OCI-LY7 (cell line): ENCODE results near the gene USB1. TPM values are rescaled to one million over a fixed set of nuclear protein-coding genes. Genes with fewer than 3 reads are reported as not detected.

Experiments used
- BruUV-seq: library from RNA; stranded (reverse); fragments of 400-500 nt; replicated peaks from 2 replicates; lab custom pipeline; 2021; lab: Mats Ljungman, UMichigan
- CTCF ChIA-PET: fragments of 300-600 bp; sonication (Branson Sonifier 250); formaldehyde crosslinking; loops from one replicate; lab custom pipeline; 2022; ENCODE audit warnings: antibody characterized with exemption; ENCODE audit not compliant: unreplicated experiment; lab: Charles Lee
- POLR2A ChIA-PET: fragments of 300-600 bp; sonication (Branson Sonifier 250); formaldehyde crosslinking; loops from one replicate; lab custom pipeline; 2022; ENCODE audit warnings: antibody characterized with exemption; lab: Charles Lee
- DNase-seq: peaks from one replicate; pipeline ENCODE4 v3.0.0-alpha.2; 2015; ENCODE audit warnings: low spot score
- H2AFZ ChIP-seq: fragments of 200-600 bp; sonication (generic), shearing (Covaris generic); 2 replicates; pipeline ENCODE4 v1.6.1; 2014; ENCODE audit warnings: mild to moderate bottlenecking, antibody characterized with exemption, low read length, moderate library complexity
- H3K27ac ChIP-seq: fragments of 200-600 bp; sonication (generic); 2 replicates; pipeline ENCODE4 v1.5.1; 2014; ENCODE audit warnings: mixed run types, low read depth, mild to moderate bottlenecking, moderate library complexity, low read length, inconsistent platforms; ENCODE audit not compliant: poor library complexity, severe bottlenecking
- H3K36me3 ChIP-seq: fragments of 200-600 bp; sonication (generic); 2 replicates; pipeline ENCODE4 v1.6.1; 2014; ENCODE audit warnings: mild to moderate bottlenecking, antibody characterized with exemption, low read length, moderate library complexity, mixed read lengths; ENCODE audit not compliant: insufficient read depth
- H3K4me1 ChIP-seq: fragments of 200-600 bp; sonication (generic); 2 replicates; pipeline ENCODE4 v1.5.1; 2014; ENCODE audit warnings: mild to moderate bottlenecking, low read length; ENCODE audit not compliant: insufficient read depth, poor library complexity, severe bottlenecking
- H3K4me2 ChIP-seq: fragments of 200-600 bp; sonication (generic); 2 replicates; pipeline ENCODE4 v1.6.1; 2014; ENCODE audit warnings: mild to moderate bottlenecking, low read length
- H3K4me3 ChIP-seq: fragments of 200-600 bp; sonication (generic); 2 replicates; pipeline ENCODE4 v1.5.1; 2014; ENCODE audit warnings: mild to moderate bottlenecking, low read depth, low read length; ENCODE audit not compliant: poor library complexity, severe bottlenecking
- H3K79me2 ChIP-seq: fragments of 200-600 bp; sonication (generic); 2 replicates; pipeline ENCODE4 v1.6.1; 2016; ENCODE audit warnings: low read depth, mild to moderate bottlenecking, low read length, moderate library complexity, mixed read lengths; ENCODE audit not compliant: insufficient read depth
- H3K9me2 ChIP-seq: fragments of 200-600 bp; sonication (generic); 2 replicates; pipeline ENCODE4 v1.6.1; 2016; ENCODE audit warnings: mild to moderate bottlenecking, low read length, mixed read lengths; ENCODE audit not compliant: insufficient read depth
- H3K9me3 ChIP-seq: fragments of 200-600 bp; sonication (generic); 2 replicates; pipeline ENCODE4 v1.6.1; 2014; ENCODE audit warnings: mild to moderate bottlenecking, mixed run types, low read length, mixed read lengths
- H4K20me1 ChIP-seq: fragments of 200-600 bp; sonication (generic); 2 replicates; pipeline ENCODE4 v1.6.1; 2014; ENCODE audit warnings: mild to moderate bottlenecking, antibody characterized with exemption, low read length, moderate library complexity, mixed read lengths; ENCODE audit not compliant: insufficient read depth
- CTCF ChIP-seq: fragments of 200-600 bp; sonication (generic); conservative IDR thresholded peaks from 2 replicates; pipeline ENCODE4 v1.5.1; 2014; ENCODE audit warnings: mild to moderate bottlenecking, antibody characterized with exemption, low read length, moderate library complexity, mixed read lengths
- EZH2phosphoT487 ChIP-seq: fragments of 200-600 bp; sonication (generic); IDR thresholded peaks from 2 replicates; pipeline ENCODE4 v1.6.1; 2018; ENCODE audit warnings: low read depth, borderline replicate concordance, mild to moderate bottlenecking, mixed run types, antibody characterized with exemption, low read length, moderate library complexity, mixed read lengths
- intact Hi-C: fragments of 100-400 bp; cut with micrococcal nuclease; formaldehyde crosslinking; loops from one replicate; pipeline ENCODE4 v1.10.0; 2022; ENCODE audit not compliant: unreplicated experiment
- total RNA-seq, 2 experiments: library from RNA; depleted of rRNA in 1 of 2; stranded (reverse); fragments of >200 nt in 1 of 2; shearing (Covaris generic) in 1 of 2; gene quantifications; 2 replicates each; pipeline ENCODE4 v1.2.3, GENCODE V29; 2014 to 2022

Gene USB1
- total RNA-seq, 2 experiments from 2014 or later = 12.5 to 48.3 TPM

GRCh38 chr16:57969451-57970123, 31.6 kb upstream of the USB1 start:
- H3K4me2 ChIP-seq = no peak overlapping the region
- no peak overlapping the region for H3K27ac ChIP-seq
- no peak overlapping the region for H3K4me3 ChIP-seq
- H3K9me3 ChIP-seq = no peaks in the 10 kb centered on the region
- intact Hi-C loops = no loop called here
- no peaks in the 10 kb centered on the region for H3K4me1 ChIP-seq
- BruUV-seq = no TSS peak
- TF ChIP-seq EZH2phosphoT487 = no peak
- TF ChIP-seq CTCF = no peak
- H3K79me2 ChIP-seq = no peaks in the 10 kb centered on the region
- no peaks in the 10 kb centered on the region for H3K36me3 ChIP-seq
- no peak overlapping the region for H2AFZ ChIP-seq
- ChIA-PET CTCF (no interaction called here), POLR2A (interaction anchor here (0.7 to 0.8 kb wide), 2 partner anchors 24 to 1349 kb away, joined by 3 to 4 read pairs; no protein-coding TSS in a partner anchor)
- no peak for DNase-seq
- H4K20me1 ChIP-seq = no peaks in the 10 kb centered on the region
- H3K9me2 ChIP-seq = no peaks in the 10 kb centered on the region

GRCh38 chr16:57970319-57970718, 30.9 kb upstream of the USB1 start:
- Histone ChIP-seq H3K36me3 (no peaks in the 10 kb centered on the region), H3K4me2 (no peak overlapping the region), H4K20me1 (no peaks in the 10 kb centered on the region), H3K9me2 (no peaks in the 10 kb centered on the region), H3K79me2 (no peaks in the 10 kb centered on the region), H3K4me1 (no peaks in the 10 kb centered on the region), H3K9me3 (no peaks in the 10 kb centered on the region), H3K4me3 (no peak overlapping the region), H2AFZ (no peak overlapping the region), H3K27ac (no peak overlapping the region)
- ChIA-PET POLR2A (interaction anchor here (0.7 to 0.8 kb wide), 2 partner anchors 23 to 1350 kb away, joined by 3 to 4 read pairs; no protein-coding TSS in a partner anchor), CTCF (no interaction called here)
- no TSS peak for BruUV-seq
- DNase-seq = no peak
- intact Hi-C loops = no loop called here
- no peak for TF ChIP-seq EZH2phosphoT487
- no peak for TF ChIP-seq CTCF

- Histone ChIP-seq H3K4me3 (no peak within 1 kb of the TSS), H3K9me3 (no peaks in the 10 kb centered on the region), H3K9me2 (no peaks in the 10 kb centered on the region), H3K79me2 (no peaks in the 10 kb centered on the region), H2AFZ (no peak within 1 kb of the TSS), H4K20me1 (no peaks in the 10 kb centered on the region), H3K36me3 (no peaks in the 10 kb centered on the region), H3K4me1 (no peaks in the 10 kb centered on the region), H3K27ac (no peak within 1 kb of the TSS), H3K4me2 (no peak within 1 kb of the TSS)
- intact Hi-C loops = no loop called here
- ChIA-PET POLR2A (no interaction called here), CTCF (no interaction called here)
- DNase-seq = no peak
- no TSS peak for BruUV-seq
- TF ChIP-seq CTCF (no peak), EZH2phosphoT487 (no peak)
Measured at GRCh38 chr16:57970970-57971369, 30.2 kb upstream of the USB1 start, which contains the start of gene CNGB1. Gene CNGB1, minus strand, starts transcription at chr16:57971128. Its CDS starts 3,842 bp downstream, at chr16:57967286.
